ENCODE measurements around the gene ATG9B.

DNA sequence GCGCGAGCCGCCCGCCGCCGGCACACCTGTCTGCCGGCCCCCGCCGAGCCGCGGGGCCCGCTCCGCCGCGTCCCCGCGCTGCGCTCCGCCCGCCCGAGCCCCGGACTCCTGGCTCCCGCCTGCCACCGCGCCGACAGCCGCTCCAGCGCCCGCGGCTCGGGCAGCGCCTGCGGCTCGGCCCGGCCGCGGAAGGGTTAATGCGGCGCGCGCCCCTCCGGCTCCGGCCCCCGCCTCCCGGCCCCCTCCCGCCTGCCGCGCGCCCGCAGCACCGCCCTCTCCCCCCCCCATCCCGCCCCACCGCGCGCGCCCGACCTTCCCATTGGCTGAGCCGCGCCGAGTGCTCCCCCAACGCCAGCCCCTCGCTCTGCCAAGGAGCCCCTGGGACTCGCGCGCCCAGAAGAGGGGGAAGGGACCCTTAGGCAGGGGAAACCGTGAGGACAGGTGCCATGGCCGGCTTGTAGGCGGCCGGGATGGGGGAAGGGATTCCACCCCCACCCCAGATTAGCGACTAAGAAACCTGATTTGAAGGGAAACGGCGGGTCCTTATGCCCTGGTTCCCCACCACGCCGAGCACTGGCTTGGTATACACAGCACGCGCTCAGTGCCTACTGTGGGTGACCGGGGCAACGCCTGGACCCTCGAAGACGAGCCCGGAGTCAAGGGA, 46.0 kb downstream of the ATG9B start, which contains the start of gene KCNH2:
- TF ChIP-seq, protein P1, sequence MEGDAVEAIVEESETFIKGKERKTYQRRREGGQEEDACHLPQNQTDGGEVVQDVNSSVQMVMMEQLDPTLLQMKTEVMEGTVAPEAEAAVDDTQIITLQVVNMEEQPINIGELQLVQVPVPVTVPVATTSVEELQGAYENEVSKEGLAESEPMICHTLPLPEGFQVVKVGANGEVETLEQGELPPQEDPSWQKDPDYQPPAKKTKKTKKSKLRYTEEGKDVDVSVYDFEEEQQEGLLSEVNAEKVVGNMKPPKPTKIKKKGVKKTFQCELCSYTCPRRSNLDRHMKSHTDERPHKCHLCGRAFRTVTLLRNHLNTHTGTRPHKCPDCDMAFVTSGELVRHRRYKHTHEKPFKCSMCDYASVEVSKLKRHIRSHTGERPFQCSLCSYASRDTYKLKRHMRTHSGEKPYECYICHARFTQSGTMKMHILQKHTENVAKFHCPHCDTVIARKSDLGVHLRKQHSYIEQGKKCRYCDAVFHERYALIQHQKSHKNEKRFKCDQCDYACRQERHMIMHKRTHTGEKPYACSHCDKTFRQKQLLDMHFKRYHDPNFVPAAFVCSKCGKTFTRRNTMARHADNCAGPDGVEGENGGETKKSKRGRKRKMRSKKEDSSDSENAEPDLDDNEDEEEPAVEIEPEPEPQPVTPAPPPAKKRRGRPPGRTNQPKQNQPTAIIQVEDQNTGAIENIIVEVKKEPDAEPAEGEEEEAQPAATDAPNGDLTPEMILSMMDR (conservative IDR thresholded peaks at IDR 0.05 in 1 of 2, IDR thresholded peaks at IDR 0.05 in 1 of 2; ENCODE audit: extremely low read depth in 1 of 2, insufficient read depth in 1 of 2, low read depth in 1 of 2, low read length in 2 of 2), result no peak
- peak; percentile 98 for TF ChIP-seq EZH2 (IDR thresholded peaks at IDR 0.05; ENCODE audit: borderline replicate concordance, low read length)

All from mammary epithelial cell (primary cell).